22Rv1 (cell line): ENCODE data around the gene FOXP1.

Experiments
- ZFX ChIP-seq: fragments of 450-650 bp; IDR thresholded peaks from 2 replicates; pipeline ENCODE4 v1.6.1; 2017; ENCODE audit warnings: antibody characterized with exemption, borderline replicate concordance
- TF ChIP-seq, protein P1 (sequence below): fragments of 450-650 bp; IDR thresholded peaks from 2 replicates; pipeline ENCODE4 v1.5.1; 2017; ENCODE audit warnings: mild to moderate bottlenecking

DNA sequence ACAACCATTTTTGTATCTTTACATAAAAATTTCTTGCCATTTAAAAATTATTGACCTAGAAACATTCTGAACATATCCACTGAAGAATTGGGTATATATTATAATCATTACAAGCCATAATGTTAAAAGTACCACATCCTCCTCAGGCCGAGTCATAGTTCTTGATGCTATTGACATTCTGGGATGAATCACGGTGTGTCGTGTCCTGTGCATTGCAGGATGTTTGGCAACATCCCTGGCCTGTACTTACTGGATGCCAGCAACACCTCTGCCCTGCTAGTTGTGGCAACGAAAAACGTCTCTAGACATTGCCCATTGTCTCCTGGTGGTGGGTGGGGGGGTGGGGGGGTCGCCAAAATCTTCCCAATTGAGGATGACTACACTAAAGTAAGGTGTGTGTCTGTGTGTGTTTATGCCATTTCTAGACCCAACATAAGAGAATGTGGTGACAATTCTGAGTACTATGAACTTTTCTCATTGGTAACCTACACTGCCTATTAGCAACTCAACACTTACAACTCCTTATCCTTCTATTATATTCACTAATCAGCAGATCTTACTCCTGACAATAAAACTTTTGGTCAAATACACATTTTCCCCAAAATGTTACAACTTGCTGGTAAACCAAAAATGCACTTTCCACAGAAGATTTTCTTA, 471.6 kb downstream of the FOXP1 start:
- TF ChIP-seq, protein P1, sequence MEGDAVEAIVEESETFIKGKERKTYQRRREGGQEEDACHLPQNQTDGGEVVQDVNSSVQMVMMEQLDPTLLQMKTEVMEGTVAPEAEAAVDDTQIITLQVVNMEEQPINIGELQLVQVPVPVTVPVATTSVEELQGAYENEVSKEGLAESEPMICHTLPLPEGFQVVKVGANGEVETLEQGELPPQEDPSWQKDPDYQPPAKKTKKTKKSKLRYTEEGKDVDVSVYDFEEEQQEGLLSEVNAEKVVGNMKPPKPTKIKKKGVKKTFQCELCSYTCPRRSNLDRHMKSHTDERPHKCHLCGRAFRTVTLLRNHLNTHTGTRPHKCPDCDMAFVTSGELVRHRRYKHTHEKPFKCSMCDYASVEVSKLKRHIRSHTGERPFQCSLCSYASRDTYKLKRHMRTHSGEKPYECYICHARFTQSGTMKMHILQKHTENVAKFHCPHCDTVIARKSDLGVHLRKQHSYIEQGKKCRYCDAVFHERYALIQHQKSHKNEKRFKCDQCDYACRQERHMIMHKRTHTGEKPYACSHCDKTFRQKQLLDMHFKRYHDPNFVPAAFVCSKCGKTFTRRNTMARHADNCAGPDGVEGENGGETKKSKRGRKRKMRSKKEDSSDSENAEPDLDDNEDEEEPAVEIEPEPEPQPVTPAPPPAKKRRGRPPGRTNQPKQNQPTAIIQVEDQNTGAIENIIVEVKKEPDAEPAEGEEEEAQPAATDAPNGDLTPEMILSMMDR = no peak
- no peak for TF ChIP-seq ZFX
